ENCODE measurements around the gene SBF2. TPM values are rescaled to one million over a fixed set of nuclear protein-coding genes. Genes with fewer than 3 reads are reported as not detected.

SBF2 gene
- total RNA-seq, 1 donor from 2014 or later, result 21.1 TPM

DNA sequence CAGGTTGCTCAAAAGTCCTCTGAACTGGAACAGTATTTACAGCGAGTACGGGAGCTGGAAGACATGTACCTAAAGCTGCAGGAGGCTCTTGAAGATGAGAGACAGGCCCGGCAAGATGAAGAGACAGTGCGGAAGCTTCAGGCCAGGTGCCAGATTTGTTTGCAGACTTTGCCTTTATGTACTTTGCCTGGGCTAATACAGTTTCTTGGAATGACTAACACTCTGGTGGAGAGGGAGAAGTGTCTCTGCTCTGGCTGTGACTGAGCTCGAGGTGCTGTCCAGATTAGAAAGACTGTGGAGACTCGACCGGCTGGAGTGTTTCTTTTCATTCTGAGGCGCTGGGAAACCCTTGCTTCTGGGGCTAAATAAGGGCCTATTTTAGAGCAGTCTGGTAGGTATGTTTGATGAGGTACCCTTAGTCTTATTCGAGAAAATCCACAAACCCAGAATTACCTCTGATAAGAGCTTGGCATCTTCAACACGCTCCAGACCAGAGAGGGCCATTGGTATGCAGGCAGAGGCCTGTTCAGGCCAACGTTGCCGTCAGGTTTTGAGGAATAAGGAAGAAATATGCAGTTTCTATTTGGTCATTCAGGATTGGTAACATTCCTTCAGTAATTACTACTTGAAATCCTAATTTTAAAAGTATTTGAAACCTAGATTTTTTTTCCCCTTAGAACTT is 553.7 kb downstream of the SBF2 start:
- Histone ChIP-seq H3K36me3 (ENCODE audit: control insufficient read depth, insufficient read depth, low read length) (no peaks in the 10 kb centered on the region), H3K4me3 (ENCODE audit: low read depth, low read length) (no peak overlapping the region), H3K27me3 (ENCODE audit: control insufficient read depth, insufficient read depth, low read length) (no peaks in the 10 kb centered on the region)
- no peak for DNase-seq (ENCODE audit: low read depth)
- no peak for TF ChIP-seq CTCF (IDR thresholded peaks at IDR 0.05; ENCODE audit: insufficient read depth, low read length, poor library complexity, severe bottlenecking)

DNA sequence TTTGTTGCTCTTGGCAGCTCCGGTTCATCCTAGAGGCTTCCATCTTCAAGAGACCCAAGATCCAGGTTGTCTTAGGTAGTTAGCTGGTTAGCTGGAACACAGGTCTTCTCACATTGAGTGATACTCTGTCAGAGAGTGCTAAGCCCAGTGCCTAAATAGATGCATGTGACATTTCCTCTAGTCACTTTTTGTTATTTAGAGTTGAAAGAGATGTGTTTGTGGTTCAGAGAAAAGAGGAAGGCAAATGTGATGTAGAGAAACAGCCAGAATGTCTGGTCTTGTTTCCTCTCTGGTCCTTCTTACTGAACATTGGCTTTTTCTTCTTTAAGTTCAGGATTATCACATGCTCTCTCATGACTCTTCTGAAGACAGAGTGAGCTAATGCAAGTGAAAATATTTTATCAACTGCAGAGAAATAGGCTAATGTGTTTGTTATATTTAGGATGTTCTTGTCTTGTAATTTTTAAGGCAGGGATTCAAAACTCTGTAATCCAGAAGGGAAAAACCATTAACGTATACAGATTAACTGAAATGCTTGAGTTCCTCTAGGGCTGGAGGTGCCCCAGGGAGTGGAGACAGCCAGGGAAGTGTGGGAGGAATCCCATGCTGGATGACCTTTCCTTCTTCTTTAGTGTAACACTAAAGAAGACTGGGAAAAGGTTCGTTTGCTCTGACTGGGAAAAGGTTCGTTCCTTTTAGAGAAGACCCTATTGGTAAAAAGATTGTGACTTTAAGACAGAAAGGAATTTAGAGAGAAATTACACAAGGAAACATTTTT is 554.7 kb downstream of the SBF2 start:
- no peaks in the 10 kb centered on the region for H3K36me3 ChIP-seq (ENCODE audit: control insufficient read depth, insufficient read depth, low read length)
- TF ChIP-seq CTCF (IDR thresholded peaks at IDR 0.05; ENCODE audit: insufficient read depth, low read length, poor library complexity, severe bottlenecking), result no peak
- DNase-seq (ENCODE audit: low read depth), result no peak

GRCh38 chr11:9738707-9739106 is 555.3 kb downstream of the SBF2 start:
- TF ChIP-seq CTCF (IDR thresholded peaks at IDR 0.05; ENCODE audit: insufficient read depth, low read length, poor library complexity, severe bottlenecking), result no peak
- no peaks in the 10 kb centered on the region for H3K27me3 ChIP-seq (ENCODE audit: control insufficient read depth, insufficient read depth, low read length)
- no peaks in the 10 kb centered on the region for H3K36me3 ChIP-seq (ENCODE audit: control insufficient read depth, insufficient read depth, low read length)
- H3K4me3 ChIP-seq (ENCODE audit: low read depth, low read length), result no peak overlapping the region
- DNase-seq (ENCODE audit: low read depth), result no peak

More for the DNA sequence above, 554.7 kb downstream of the SBF2 start:
- Histone ChIP-seq H3K27me3 (ENCODE audit: control insufficient read depth, insufficient read depth, low read length) (no peaks in the 10 kb centered on the region), H3K4me3 (ENCODE audit: low read depth, low read length) (no peak overlapping the region)

GRCh38 chr11:9738116-9738515 is 555.9 kb downstream of the SBF2 start:
- no peak overlapping the region for H3K4me3 ChIP-seq (ENCODE audit: low read depth, low read length)
- no peaks in the 10 kb centered on the region for H3K36me3 ChIP-seq (ENCODE audit: control insufficient read depth, insufficient read depth, low read length)

DNA sequence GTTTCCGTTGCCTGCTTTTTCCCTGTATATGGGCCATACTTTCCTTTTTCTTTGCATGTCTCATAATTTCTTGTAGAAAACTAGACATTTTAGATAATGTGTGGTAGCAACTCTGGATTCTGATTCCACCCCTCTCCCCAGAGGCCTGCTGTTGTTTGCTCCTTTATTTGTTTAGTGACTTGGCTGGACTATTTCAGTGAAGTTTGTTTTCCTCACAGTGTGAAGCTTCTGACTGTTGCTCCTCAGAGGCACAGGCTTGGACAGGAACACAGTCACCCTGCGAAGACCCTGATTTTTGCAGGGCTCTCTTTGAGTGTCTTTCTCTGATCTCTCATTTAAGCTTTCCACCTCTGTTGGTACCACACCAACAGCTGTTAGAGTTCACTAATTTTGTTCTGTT is 557.7 kb downstream of the SBF2 start:
- no peaks in the 10 kb centered on the region for H3K27me3 ChIP-seq (ENCODE audit: control insufficient read depth, insufficient read depth, low read length)
- DNase-seq (ENCODE audit: low read depth), result no peak
- H3K4me3 ChIP-seq (ENCODE audit: low read depth, low read length), result no peak overlapping the region
- TF ChIP-seq CTCF (IDR thresholded peaks at IDR 0.05; ENCODE audit: insufficient read depth, low read length, poor library complexity, severe bottlenecking), result no peak
- no peaks in the 10 kb centered on the region for H3K36me3 ChIP-seq (ENCODE audit: control insufficient read depth, insufficient read depth, low read length)

More at GRCh38 chr11:9738116-9738515, 555.9 kb downstream of the SBF2 start:
- no peak for TF ChIP-seq CTCF (IDR thresholded peaks at IDR 0.05; ENCODE audit: insufficient read depth, low read length, poor library complexity, severe bottlenecking)
- DNase-seq (ENCODE audit: low read depth), result no peak
- H3K27me3 ChIP-seq (ENCODE audit: control insufficient read depth, insufficient read depth, low read length), result no peaks in the 10 kb centered on the region
